Gastroesophageal sphincter (tissue), 4 donors: ENCODE data around the gene GSTO1. TPM values are rescaled to one million over a fixed set of nuclear protein-coding genes. Genes with fewer than 3 reads are reported as not detected.

Source experiments
- ATAC-seq: fragments of 150-250 bp; one replicate; pipeline ENCODE4 v1.9.1; 2016; ENCODE audit warnings: mild to moderate bottlenecking, moderate library complexity
- H3K27ac ChIP-seq, 4 donors: fragments of 200-600 bp; sonication (generic) in 3 of 4; 1 replicate in 3 of 4; 2 replicates in 1 of 4; pipeline ENCODE4 v1.5.1; 2016 to 2019
- H3K27me3 ChIP-seq: fragments of 200-600 bp; sonication (generic); one replicate; pipeline ENCODE4 v1.5.1; 2019
- H3K36me3 ChIP-seq, 2 donors: fragments of 200-600 bp; sonication (generic); one replicate each; pipeline ENCODE4 v1.5.1; 2019; ENCODE audit warnings: control low read depth in 1 of 2
- H3K4me1 ChIP-seq, 3 donors: fragments of 200-600 bp; sonication (generic); 1 replicate in 2 of 3; 2 replicates in 1 of 3; pipeline ENCODE4 v1.5.1; 2016 to 2019; ENCODE audit warnings: control low read depth in 2 of 3
- H3K4me3 ChIP-seq, 2 donors: fragments of 200-600 bp; sonication (generic); one replicate each; pipeline ENCODE4 v1.5.1; 2019; ENCODE audit warnings: mild to moderate bottlenecking in 1 of 2, moderate library complexity in 1 of 2
- H3K9me3 ChIP-seq, 3 donors: fragments of 200-600 bp; sonication (generic); one replicate each; pipeline ENCODE4 v1.5.1; 2017 to 2019; ENCODE audit warnings: control low read depth in 2 of 3
- CTCF ChIP-seq, 4 experiments: fragments of 200-600 bp in 2 of 4; fragments of 450-650 bp in 2 of 4; sonication (generic) in 1 of 4; IDR thresholded peaks; one replicate each; pipeline ENCODE4 v1.5.1; 2017 to 2019; ENCODE audit warnings: antibody characterized with exemption in 4 of 4, mild to moderate bottlenecking in 2 of 4, moderate library complexity in 2 of 4
- EP300 ChIP-seq: sonication (generic); formaldehyde crosslinking; IDR thresholded peaks from one replicate; pipeline ENCODE4 v1.6.1; 2017; ENCODE audit warnings: antibody characterized with exemption, mild to moderate bottlenecking
- POLR2A ChIP-seq, 2 donors: fragments of 450-650 bp; IDR thresholded peaks; one replicate each; pipeline ENCODE4 v1.6.1; 2017; ENCODE audit warnings: antibody characterized with exemption in 2 of 2, mild to moderate bottlenecking in 2 of 2, moderate library complexity in 1 of 2
- POLR2AphosphoS5 ChIP-seq: sonication (generic); formaldehyde crosslinking; IDR thresholded peaks from one replicate; pipeline ENCODE4 v1.6.1; 2017; ENCODE audit warnings: antibody characterized with exemption
- WGBS, 2 donors: methylation state at CpG; one replicate each; pipeline ENCODE4 v1.1.5; 2018; ENCODE audit warnings: low coverage in 1 of 2; 5-methylcytosine and 5-hydroxymethylcytosine counted together
- total RNA-seq, 4 donors: library from RNA; depleted of rRNA; stranded (reverse); fragments of >200 nt; gene quantifications; one replicate each; pipeline ENCODE4 v1.1.0, GENCODE V29; 2016

The GSTO1 gene
- total RNA-seq, 4 donors from 2014 or later, result 124 to 153 (median 149) TPM

- TF ChIP-seq POLR2AphosphoS5 (no peak), POLR2A (IDR thresholded peaks at IDR 0.05) (no peak), CTCF (IDR thresholded peaks at IDR 0.05) (no peak), EP300 (no peak)
- no peak for ATAC-seq
- H3K4me1 ChIP-seq, result peaks cover 0 to 10% (median 0%) of the 10 kb centered on the region in 3 donors
- no peak overlapping the region for H3K27ac ChIP-seq
- H3K36me3 ChIP-seq, result no peaks in the 10 kb centered on the region
- H3K9me3 ChIP-seq, result no peaks in the 10 kb centered on the region
- no peak overlapping the region for H3K4me3 ChIP-seq
- peaks cover 6% of the 10 kb centered on the region for H3K27me3 ChIP-seq
- WGBS, 2 donors, result 67 to 91% methylated on average over 1 of the region's 1 CpG
These were observed 4.3 kb upstream of the GSTO1 start for GRCh38 chr10:104250371-104250770.

GRCh38 chr10:104251443-104251842 is 3.2 kb upstream of the GSTO1 start:
- WGBS, 2 donors, result 90 to 95% methylated on average over 3 to 6 of the region's 6 CpGs
- H3K27ac ChIP-seq, result no peak overlapping the region
- TF ChIP-seq EP300, result no peak
- no peak for TF ChIP-seq POLR2AphosphoS5
- no peak for TF ChIP-seq POLR2A (IDR thresholded peaks at IDR 0.05)
- TF ChIP-seq CTCF (IDR thresholded peaks at IDR 0.05), result no peak
- no peak overlapping the region for H3K4me3 ChIP-seq
- no peaks in the 10 kb centered on the region for H3K36me3 ChIP-seq
- H3K9me3 ChIP-seq, result no peaks in the 10 kb centered on the region
- H3K4me1 ChIP-seq, result peaks cover 0 to 18% (median 6%) of the 10 kb centered on the region in 3 donors
- peaks cover 6% of the 10 kb centered on the region for H3K27me3 ChIP-seq
- ATAC-seq, result no peak

GRCh38 chr10:104252368-104252767 is 2.3 kb upstream of the GSTO1 start:
- H3K27ac ChIP-seq, result no peak overlapping the region
- peaks cover 6% of the 10 kb centered on the region for H3K27me3 ChIP-seq
- peaks cover 6 to 27% (median 7%) of the 10 kb centered on the region in 3 donors for H3K4me1 ChIP-seq
- H3K9me3 ChIP-seq, result no peaks in the 10 kb centered on the region
- no peaks in the 10 kb centered on the region for H3K36me3 ChIP-seq
- ATAC-seq, result no peak
- TF ChIP-seq CTCF (IDR thresholded peaks at IDR 0.05), result no peak
- no peak for TF ChIP-seq POLR2A (IDR thresholded peaks at IDR 0.05)
- no peak for TF ChIP-seq EP300
- TF ChIP-seq POLR2AphosphoS5, result no peak
- no peak overlapping the region for H3K4me3 ChIP-seq

- no peak for TF ChIP-seq POLR2AphosphoS5
- no peak for TF ChIP-seq EP300
- TF ChIP-seq POLR2A (IDR thresholded peaks at IDR 0.05), result no peak
- no peak for TF ChIP-seq CTCF (IDR thresholded peaks at IDR 0.05)
- Histone ChIP-seq H3K4me3 (no peak overlapping the region), H3K4me1 (peaks cover 6 to 32% (median 10%) of the 10 kb centered on the region in 3 donors), H3K36me3 (peaks cover 0 to 3% of the 10 kb centered on the region in 2 donors), H3K27ac (no peak overlapping the region), H3K9me3 (no peaks in the 10 kb centered on the region), H3K27me3 (peaks cover 6% of the 10 kb centered on the region)
- no peak for ATAC-seq
- 100% methylated on average over 2 of the region's 2 CpGs for WGBS, 2 donors
These were observed 1.6 kb upstream of the GSTO1 start for GRCh38 chr10:104253106-104253505.

- Histone ChIP-seq H3K9me3 (no peaks in the 10 kb centered on the region), H3K27me3 (peaks cover 2% of the 10 kb centered on the region), H3K4me1 (peaks cover 6 to 38% (median 11%) of the 10 kb centered on the region in 3 donors), H3K4me3 (peak overlapping the region; percentile 69 to 81), H3K36me3 (peaks cover 0 to 10% of the 10 kb centered on the region in 2 donors), H3K27ac (peak overlapping the region; percentile 88 to 99 (median 97))
- TF ChIP-seq POLR2AphosphoS5, result no peak
- TF ChIP-seq CTCF (IDR thresholded peaks at IDR 0.05), result no peak
- no peak for TF ChIP-seq POLR2A (IDR thresholded peaks at IDR 0.05)
- TF ChIP-seq EP300, result no peak
- no peak for ATAC-seq
- 67 to 74% methylated on average over 10 of the region's 10 CpGs for WGBS, 2 donors
These were observed 884 bp upstream of the GSTO1 start for GRCh38 chr10:104253606-104254410.
